Measurements from ENCODE around the gene RAB10.

DNA sequence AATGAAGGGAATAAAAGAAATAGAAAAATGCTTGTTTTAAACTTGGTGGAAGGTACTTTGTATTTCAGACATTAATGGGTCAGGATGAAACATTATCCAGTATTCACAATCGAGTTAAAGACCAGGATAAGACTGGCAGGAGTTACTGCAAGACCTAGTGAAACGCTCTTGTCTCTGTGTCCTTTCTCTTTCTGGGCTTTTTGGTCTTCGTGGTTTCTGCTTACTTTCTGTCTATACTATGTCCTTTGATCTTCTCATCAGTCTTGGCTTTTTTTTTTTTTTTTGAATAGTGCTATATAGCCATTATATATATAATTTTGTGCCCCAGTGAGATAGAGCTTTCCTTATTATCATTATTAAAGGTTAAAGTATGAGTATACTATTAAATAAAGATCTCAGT, 96.9 kb downstream of the RAB10 start:
- no peak for TF ChIP-seq EZH2 (IDR thresholded peaks at IDR 0.05; ENCODE audit: low read depth, unreplicated experiment)
- TF ChIP-seq, protein P1, sequence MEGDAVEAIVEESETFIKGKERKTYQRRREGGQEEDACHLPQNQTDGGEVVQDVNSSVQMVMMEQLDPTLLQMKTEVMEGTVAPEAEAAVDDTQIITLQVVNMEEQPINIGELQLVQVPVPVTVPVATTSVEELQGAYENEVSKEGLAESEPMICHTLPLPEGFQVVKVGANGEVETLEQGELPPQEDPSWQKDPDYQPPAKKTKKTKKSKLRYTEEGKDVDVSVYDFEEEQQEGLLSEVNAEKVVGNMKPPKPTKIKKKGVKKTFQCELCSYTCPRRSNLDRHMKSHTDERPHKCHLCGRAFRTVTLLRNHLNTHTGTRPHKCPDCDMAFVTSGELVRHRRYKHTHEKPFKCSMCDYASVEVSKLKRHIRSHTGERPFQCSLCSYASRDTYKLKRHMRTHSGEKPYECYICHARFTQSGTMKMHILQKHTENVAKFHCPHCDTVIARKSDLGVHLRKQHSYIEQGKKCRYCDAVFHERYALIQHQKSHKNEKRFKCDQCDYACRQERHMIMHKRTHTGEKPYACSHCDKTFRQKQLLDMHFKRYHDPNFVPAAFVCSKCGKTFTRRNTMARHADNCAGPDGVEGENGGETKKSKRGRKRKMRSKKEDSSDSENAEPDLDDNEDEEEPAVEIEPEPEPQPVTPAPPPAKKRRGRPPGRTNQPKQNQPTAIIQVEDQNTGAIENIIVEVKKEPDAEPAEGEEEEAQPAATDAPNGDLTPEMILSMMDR (conservative IDR thresholded peaks at IDR 0.05; ENCODE audit: low read depth in 2 of 2), result no peak
- TF ChIP-seq CREB1 (CRISPR knock-in tag; IDR thresholded peaks at IDR 0.05; ENCODE audit: low read depth), result no peak
- TF ChIP-seq, protein P2, sequence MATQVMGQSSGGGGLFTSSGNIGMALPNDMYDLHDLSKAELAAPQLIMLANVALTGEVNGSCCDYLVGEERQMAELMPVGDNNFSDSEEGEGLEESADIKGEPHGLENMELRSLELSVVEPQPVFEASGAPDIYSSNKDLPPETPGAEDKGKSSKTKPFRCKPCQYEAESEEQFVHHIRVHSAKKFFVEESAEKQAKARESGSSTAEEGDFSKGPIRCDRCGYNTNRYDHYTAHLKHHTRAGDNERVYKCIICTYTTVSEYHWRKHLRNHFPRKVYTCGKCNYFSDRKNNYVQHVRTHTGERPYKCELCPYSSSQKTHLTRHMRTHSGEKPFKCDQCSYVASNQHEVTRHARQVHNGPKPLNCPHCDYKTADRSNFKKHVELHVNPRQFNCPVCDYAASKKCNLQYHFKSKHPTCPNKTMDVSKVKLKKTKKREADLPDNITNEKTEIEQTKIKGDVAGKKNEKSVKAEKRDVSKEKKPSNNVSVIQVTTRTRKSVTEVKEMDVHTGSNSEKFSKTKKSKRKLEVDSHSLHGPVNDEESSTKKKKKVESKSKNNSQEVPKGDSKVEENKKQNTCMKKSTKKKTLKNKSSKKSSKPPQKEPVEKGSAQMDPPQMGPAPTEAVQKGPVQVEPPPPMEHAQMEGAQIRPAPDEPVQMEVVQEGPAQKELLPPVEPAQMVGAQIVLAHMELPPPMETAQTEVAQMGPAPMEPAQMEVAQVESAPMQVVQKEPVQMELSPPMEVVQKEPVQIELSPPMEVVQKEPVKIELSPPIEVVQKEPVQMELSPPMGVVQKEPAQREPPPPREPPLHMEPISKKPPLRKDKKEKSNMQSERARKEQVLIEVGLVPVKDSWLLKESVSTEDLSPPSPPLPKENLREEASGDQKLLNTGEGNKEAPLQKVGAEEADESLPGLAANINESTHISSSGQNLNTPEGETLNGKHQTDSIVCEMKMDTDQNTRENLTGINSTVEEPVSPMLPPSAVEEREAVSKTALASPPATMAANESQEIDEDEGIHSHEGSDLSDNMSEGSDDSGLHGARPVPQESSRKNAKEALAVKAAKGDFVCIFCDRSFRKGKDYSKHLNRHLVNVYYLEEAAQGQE (IDR thresholded peaks at IDR 0.05; ENCODE audit: unreplicated experiment), result no peak
- TF ChIP-seq EZH2phosphoT487 (IDR thresholded peaks at IDR 0.05; ENCODE audit: unreplicated experiment), result no peak

All from GM23338 (cell line).